Left ventricle myocardium inferior (tissue), 1 donor: ENCODE results near the gene RFC2. TPM values are rescaled to one million over a fixed set of nuclear protein-coding genes. Genes with fewer than 3 reads are reported as not detected.

Source experiments
- DNase-seq: peaks from one replicate; pipeline ENCODE4 v3.0.0-alpha.2; 2020
- H3K27ac ChIP-seq: fragments of 200-600 bp; replicated peaks from 2 replicates; pipeline ENCODE4 v1.8.0; 2021
- H3K27me3 ChIP-seq: fragments of 200-600 bp; 2 replicates; pipeline ENCODE4 v1.8.0; 2021; ENCODE audit warnings: low read depth
- H3K36me3 ChIP-seq: fragments of 200-600 bp; 2 replicates; pipeline ENCODE4 v1.8.0; 2021
- H3K4me1 ChIP-seq: fragments of 200-600 bp; 2 replicates; pipeline ENCODE4 v1.8.0; 2021
- H3K4me3 ChIP-seq: fragments of 200-600 bp; 2 replicates; pipeline ENCODE4 v1.8.0; 2021; ENCODE audit warnings: mild to moderate bottlenecking, moderate library complexity
- H3K9me3 ChIP-seq: fragments of 200-600 bp; replicated peaks from 2 replicates; pipeline ENCODE4 v1.8.0; 2021
- intact Hi-C: fragments of 100-400 bp; cut with micrococcal nuclease; formaldehyde crosslinking; loops from one replicate; pipeline ENCODE4 v1.11.0; 2022
- total RNA-seq: library from RNA; stranded (reverse); fragmentation: NEBNext Ultra II Directional; extraction: Animal tissue kit (Norgen Biotek cat#: 25700); gene quantifications from one replicate; pipeline ENCODE4 v1.2.1, GENCODE V29; 2021
- TF ChIP-seq, protein P1 (sequence below): fragments of 200-600 bp; IDR thresholded peaks from 2 replicates; pipeline ENCODE4 v1.8.0; 2021; ENCODE audit warnings: antibody characterized with exemption, mild to moderate bottlenecking, borderline replicate concordance
- donor health status: DM: no; HTN: yes; CAD: no; lungs with severe emphysema.

RFC2 gene
- total RNA-seq, 1 donor from 2014 or later, result 8.7 TPM

DNA sequence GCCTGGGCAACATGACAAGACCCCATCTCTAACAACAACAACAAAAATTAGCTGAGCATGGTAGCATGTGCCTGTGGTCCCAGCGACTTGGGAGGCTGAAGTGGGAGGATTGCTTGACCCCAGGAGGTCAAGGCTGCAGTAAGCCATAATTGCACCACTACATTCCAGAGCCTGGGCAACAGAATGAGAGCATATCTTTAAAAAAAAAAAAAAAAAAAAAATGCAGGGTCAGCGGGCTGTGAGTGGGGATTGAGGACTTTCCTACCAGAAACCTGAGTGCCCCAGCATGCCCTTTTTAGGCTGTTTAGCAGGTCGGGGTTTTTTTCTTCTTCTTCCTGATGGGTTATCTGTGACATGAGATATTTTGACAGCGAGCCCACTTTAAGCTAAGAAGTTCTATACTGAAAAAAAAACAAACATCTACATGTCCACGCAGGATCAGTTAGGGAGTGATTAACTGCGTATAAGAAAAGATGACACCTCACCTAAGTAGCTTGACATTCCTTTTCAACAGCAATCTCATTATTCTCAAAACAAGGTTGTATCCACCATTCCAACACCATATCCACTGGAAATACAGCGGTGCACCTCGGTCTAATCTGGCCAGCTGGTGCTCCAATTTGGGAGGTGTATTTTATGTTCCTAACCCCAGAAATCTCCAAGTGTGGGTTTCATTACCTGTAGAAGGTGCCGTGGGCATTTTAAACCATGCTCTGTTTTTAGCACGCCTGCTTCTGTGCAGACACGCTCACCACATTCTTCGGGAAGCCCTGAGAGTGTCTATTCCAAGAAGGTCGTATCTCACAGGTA lies 13.8 kb upstream of the RFC2 start:
- intact Hi-C loops, result no loop called here
- no peak overlapping the region for H3K4me3 ChIP-seq
- no peaks in the 10 kb centered on the region for H3K9me3 ChIP-seq
- DNase-seq, result no peak
- H3K27ac ChIP-seq, result no peak overlapping the region
- H3K27me3 ChIP-seq, result no peaks in the 10 kb centered on the region
- H3K36me3 ChIP-seq, result no peaks in the 10 kb centered on the region
- H3K4me1 ChIP-seq, result peaks cover 22% of the 10 kb centered on the region
- TF ChIP-seq, protein P1, sequence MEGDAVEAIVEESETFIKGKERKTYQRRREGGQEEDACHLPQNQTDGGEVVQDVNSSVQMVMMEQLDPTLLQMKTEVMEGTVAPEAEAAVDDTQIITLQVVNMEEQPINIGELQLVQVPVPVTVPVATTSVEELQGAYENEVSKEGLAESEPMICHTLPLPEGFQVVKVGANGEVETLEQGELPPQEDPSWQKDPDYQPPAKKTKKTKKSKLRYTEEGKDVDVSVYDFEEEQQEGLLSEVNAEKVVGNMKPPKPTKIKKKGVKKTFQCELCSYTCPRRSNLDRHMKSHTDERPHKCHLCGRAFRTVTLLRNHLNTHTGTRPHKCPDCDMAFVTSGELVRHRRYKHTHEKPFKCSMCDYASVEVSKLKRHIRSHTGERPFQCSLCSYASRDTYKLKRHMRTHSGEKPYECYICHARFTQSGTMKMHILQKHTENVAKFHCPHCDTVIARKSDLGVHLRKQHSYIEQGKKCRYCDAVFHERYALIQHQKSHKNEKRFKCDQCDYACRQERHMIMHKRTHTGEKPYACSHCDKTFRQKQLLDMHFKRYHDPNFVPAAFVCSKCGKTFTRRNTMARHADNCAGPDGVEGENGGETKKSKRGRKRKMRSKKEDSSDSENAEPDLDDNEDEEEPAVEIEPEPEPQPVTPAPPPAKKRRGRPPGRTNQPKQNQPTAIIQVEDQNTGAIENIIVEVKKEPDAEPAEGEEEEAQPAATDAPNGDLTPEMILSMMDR, result no peak

DNA sequence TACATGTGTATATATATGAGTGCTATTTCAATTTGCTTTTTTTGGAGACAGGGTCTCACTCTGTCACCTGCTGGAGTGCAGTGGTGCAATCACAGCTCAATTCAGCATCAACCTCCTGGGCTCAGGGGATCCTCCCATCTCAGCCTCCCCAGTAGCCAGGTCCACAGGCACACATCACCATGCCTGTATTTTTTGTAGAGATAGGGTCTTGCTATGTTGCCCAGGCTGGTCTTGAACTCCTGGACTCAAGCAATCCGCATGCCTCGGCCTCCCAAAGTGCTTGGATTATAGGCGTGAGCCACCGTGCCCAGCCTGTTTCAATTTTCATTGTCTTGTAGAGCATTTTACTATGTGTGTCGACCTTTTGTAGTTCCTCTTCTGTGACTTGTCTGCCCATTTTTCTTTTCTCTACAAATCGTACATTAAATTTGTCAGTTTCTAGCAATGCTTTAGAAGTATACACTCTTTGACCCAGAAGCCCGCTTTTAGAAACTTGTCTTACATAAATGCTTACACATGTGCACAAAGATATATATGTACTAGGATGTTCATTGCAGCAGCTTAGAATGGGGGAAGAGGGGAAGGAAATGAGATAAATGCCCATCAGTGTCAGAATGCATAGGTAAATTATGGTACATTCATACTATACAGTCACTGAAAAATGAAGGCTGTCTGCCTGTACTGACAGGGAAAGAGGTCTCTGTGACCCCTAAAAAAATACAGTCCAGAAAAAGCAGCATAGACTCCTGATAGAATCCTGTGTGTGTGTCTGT lies 12.2 kb upstream of the RFC2 start:
- H3K27me3 ChIP-seq, result no peaks in the 10 kb centered on the region
- DNase-seq, result no peak
- H3K36me3 ChIP-seq, result no peaks in the 10 kb centered on the region
- H3K4me1 ChIP-seq, result peaks cover 7% of the 10 kb centered on the region
- H3K27ac ChIP-seq, result no peak overlapping the region
- H3K4me3 ChIP-seq, result no peak overlapping the region
- H3K9me3 ChIP-seq, result no peaks in the 10 kb centered on the region
- intact Hi-C loops, result no loop called here
- TF ChIP-seq, protein P1, result no peak

DNA sequence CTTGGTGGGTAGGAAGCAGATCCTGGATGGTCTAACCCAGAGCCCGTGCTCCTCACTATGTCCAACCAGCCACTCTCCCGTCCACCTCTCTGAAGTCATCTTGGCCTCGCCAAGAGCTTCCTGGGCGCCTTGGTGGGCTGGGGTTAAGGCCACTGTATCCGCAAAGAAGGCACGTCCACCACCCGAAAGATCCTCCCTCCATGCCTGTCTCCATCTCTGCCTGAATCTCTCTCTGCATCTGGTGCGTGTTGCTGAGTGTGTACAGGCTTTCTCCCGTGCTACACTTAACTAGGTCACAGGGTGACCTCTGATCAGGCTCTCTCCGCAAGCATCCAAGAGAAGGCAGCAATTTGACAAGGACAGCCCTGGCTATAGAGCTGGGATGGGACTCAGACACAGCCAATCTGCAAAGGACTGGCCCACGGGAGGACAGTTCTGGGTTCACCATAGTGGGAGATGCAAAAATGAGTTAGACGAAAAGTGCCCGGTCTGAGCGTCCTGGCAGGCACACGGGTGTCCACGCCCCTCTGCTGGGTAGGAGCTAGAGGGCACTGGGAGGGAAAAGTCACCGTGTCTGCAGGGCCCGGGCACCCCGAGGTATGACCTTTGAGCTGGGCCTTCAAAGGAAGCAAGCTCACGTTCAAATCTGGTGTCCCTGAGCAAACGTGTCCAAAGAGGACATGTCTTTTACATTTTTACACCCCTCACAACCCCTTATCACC lies 9.4 kb upstream of the RFC2 start:
- intact Hi-C loops, result no loop called here
- no peaks in the 10 kb centered on the region for H3K36me3 ChIP-seq
- DNase-seq, result no peak
- H3K27ac ChIP-seq, result no peak overlapping the region
- H3K4me3 ChIP-seq, result no peak overlapping the region
- H3K9me3 ChIP-seq, result no peaks in the 10 kb centered on the region
- H3K27me3 ChIP-seq, result no peaks in the 10 kb centered on the region
- TF ChIP-seq, protein P1, result no peak
- H3K4me1 ChIP-seq, result no peaks in the 10 kb centered on the region

DNA sequence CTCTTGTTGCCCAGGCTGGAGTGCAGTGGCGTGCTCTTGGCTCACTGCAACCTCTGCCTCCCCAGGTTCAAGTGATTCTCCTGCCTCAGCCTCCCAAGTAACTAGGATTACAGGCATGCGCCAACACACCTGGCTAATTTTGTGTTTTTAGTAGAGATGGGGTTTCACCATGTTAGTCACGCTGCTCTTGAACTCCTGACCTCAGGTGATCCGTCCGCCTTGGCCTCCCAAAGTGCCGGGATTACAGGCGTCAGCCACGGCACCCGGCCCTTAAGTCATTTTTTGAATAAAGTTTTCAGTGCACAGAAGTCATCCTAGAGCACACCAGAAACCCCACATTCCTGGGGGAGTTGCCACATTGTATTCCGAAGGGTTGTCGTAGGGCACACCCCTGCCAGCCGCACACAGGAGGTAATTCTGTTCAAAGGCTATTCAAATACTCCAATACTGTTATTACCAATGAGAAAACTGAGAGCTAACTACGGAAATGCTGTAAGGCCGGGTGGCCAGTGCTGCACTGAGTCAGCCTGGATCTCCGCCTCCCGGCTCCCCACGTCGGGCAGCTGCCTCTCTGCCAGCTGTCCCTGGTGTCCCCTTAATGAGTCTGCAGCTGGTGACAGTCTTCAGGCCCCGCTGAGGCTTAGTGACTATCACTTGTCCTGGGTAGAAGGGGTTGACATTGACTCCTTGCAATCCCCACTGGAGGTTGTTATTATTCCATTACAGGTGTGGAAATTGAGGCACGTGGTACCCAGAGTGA lies 8.6 kb upstream of the RFC2 start:
- intact Hi-C loops, result no loop called here
- TF ChIP-seq, protein P1, result no peak
- Histone ChIP-seq H3K36me3 (no peaks in the 10 kb centered on the region), H3K9me3 (no peaks in the 10 kb centered on the region), H3K4me1 (no peaks in the 10 kb centered on the region), H3K4me3 (no peak overlapping the region), H3K27me3 (no peaks in the 10 kb centered on the region), H3K27ac (no peak overlapping the region)
- no peak for DNase-seq

DNA sequence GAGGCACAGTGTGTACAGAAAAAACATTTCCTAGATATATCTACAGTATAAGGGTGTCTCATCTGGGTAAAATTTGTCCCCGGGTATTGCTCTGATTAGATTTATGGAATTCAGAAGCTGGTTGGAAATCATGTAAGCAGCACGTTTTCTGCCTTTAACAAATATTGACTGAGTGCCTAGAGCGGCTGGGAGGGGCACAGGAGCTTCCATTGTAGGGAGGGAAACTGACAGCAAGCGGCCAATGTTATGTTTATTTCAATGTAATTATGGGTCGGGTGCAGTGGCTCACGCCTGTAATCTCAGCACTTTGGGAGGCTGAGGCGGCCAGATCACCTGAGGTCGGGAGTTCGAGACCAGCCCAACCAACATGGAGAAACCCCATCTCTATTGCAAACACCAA lies 4.4 kb upstream of the RFC2 start:
- DNase-seq, result no peak
- intact Hi-C loops, result no loop called here
- no peak overlapping the region for H3K27ac ChIP-seq
- TF ChIP-seq, protein P1, result no peak
- no peaks in the 10 kb centered on the region for H3K27me3 ChIP-seq
- H3K4me3 ChIP-seq, result no peak overlapping the region
- no peaks in the 10 kb centered on the region for H3K36me3 ChIP-seq
- H3K9me3 ChIP-seq, result no peaks in the 10 kb centered on the region
- peaks cover 31% of the 10 kb centered on the region for H3K4me1 ChIP-seq
